HG02870 (cell line): Measurements from ENCODE around the gene EFHC1.
A peak's percentile ranks its signal among the peaks of the same experiment; 100 is the strongest.

Experiments used
- ATAC-seq: cut with Tn5 transposase; IDR thresholded peaks from one replicate; pipeline ENCODE4 v1.9.1; 2021; ENCODE audit warnings: mild to moderate bottlenecking, moderate library complexity; ENCODE audit not compliant: unreplicated experiment

The EFHC1 gene

DNA sequence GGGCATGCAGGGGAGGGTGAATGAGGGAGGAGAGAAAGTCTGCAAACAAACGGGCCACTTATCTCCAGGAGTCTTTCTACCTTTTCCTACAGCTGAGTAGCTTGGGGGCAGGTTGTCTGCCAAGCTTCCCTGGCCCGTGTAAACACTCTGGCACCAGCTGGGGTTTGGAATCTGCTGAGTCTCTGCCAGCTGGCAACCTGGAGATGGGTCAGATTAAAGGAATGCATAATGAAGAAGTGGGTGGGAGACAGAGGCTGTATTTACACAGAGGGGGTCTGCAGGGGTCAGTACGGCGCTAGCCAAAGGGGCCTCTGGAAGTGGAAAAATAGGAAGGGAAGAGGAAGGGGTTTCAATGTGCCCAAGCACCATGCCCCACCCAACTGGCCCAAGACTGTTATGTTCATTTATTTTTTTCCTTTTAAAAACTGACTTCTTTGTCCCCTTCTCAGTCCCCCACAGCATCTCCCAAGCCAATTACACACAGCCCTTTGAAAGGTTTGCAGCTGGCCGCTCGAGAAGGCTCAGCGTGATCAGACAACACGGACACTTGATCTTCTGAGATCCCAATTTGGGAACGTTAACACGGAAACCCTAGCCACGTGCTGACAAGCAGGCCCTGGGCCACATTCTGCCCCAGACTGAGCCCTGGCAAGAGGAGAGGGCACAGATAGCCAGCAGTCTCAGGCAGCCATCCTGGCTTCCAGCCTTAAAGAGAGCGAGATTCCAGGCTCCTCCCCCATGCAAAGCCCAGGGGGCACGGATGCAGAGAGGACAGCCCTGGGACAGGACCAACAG is 131.5 kb downstream of the EFHC1 start:
- ATAC-seq = no peak

DNA sequence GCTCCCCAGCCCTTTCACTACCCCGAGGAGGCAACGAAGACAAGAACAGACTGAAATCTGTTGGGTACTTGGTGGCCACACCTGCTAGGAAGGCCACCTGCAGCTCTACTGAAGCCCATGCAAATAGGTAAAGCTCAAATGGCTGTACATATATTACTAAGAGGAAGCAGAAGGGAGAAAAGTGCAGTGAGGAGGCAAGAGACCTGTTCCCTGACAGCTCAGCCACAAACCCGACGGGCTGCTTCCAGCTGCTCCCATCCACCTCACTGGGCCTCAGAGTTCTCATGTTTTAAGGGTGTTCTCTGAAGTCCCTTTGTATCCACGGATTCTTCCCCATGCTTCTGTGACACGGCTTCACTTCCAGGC is 132.1 kb downstream of the EFHC1 start:
- ATAC-seq = peak; percentile 97

DNA sequence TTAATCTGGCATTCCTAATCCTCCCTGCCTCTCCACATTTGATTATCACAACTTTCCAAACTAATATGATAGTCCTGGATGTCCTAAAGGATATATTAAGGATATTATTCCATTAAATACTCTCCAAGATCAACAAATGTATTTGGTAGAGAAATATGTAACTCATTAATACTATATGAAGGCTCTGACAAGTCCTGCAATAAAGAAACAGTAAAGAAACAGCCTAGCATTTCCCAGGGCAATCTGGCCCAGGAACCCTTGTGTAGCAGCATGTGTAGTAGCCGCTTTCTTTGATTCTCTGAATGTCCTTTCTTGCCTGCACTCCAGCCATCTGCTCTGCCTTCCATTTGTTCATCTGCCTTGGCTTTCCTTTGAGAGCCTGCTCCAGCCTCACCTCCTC is 133.0 kb downstream of the EFHC1 start:
- ATAC-seq = no peak

DNA sequence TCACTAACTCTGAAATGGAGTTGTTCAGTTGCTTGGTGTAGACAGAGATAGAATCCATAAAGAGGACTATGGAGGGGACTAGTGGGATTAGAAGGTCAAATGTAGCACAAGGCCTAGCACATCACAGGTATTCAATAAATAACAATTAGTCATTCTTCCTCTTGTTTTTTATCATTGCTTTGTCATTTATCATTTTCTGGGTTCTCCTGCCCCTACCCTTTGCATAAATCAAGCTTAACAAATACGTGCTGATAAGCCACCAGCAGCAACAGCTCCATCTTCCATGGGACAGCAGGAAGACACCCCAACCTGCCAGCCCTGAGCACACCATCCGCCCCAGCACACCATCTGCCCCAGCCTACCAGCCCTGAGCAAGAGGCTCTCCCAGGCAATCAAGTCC is 133.6 kb downstream of the EFHC1 start:
- ATAC-seq = no peak

DNA sequence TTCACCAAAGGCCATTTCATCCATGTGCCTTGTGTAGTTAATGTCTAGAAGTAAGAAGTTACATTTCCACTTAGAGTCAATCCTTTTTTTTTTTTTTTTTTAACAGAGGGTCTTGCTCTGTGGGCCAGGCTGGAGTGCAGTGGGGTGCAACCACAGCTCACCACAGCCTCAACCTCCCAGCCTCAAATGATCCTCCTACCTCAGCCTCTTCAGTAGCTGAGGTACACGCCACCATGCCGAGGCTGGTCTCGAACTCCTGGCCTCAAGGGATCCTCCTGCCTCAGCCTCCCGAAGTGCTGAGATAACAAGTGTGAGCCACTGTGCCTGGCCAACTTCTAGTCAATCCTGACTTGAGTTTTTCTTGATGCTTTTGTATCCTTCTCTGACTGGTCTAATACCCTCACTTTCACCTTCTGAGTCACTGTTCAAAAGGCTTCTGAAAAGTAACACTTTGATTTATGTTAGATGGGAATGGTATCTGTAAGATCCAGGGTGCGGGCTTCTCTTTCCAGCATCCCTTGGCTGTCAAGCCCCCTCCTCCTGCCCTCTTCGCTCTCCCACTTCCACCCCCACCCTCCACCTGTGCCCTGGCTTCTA is 134.6 kb downstream of the EFHC1 start:
- ATAC-seq = no peak

DNA sequence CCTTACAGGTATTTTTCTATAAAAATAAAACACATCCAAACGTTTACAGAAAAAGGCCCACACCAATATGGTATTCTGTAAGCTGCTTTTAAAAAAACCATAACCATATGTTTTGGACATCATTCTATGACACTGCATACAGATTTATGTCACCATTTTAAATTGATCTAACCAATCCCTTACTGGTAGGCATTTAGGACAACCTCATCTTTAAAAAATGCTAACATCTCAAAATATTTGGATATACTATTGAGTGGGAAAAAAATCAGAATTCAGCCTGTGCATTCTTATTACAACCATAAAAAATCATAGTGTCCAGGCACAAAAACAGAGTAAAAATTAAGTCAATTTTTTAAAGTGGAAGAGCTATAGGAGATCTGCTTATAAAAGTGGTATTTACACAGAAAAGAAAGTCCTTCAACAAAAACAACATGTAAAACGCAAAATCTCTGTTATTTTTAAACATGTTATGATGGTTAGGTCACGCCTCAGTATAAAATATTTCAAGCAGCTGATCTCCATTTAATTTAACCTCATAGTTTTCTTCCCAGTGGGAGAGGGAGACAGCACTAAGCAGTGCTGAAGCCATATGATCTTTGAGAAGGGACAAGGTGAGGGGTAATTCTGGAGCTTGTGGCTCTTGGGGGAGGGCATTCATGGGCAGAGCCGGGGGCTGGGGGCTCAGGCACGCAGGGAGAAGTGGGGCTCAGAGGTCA is 135.5 kb downstream of the EFHC1 start:
- no peak for ATAC-seq

DNA sequence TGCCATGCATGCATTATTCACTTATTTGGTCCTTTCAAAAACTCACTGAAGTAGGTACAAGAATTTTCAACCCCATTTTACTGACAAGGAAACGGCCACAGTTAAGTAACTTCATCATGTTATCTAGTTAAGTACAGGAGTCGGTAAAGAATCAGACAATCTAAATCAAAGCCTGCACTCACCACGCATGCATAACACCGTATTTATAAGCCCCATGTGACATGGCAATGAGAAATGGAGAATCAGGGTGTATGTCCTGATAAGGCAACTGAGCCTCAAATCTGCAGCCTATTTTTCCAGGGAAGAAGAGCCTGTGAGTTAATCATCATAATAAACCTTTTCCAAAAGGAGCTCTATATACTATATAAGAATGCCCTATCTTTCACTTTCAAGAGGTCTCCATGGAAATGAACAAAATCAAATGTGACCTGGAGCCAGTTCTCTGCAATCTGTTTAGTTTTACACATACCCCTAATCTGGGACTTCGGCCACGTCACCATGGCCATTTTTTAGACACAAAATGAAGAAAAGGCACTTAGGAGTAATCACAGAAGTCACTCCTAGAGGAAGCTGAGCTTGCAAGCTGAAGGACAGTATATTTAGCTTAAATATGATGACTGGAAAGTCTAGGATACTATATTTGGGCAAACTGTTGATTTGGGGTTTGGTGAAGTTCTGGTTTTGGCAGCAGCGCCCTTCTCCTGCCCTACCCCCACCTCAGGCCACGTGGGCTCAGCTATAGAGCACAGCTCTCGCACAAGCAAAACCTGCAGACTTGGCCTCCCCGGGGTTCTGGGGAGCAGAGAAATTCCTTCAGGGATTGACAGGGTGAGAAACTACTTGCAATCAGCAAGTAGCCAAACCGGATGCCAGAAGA is 137.5 kb downstream of the EFHC1 start:
- ATAC-seq = no peak

DNA sequence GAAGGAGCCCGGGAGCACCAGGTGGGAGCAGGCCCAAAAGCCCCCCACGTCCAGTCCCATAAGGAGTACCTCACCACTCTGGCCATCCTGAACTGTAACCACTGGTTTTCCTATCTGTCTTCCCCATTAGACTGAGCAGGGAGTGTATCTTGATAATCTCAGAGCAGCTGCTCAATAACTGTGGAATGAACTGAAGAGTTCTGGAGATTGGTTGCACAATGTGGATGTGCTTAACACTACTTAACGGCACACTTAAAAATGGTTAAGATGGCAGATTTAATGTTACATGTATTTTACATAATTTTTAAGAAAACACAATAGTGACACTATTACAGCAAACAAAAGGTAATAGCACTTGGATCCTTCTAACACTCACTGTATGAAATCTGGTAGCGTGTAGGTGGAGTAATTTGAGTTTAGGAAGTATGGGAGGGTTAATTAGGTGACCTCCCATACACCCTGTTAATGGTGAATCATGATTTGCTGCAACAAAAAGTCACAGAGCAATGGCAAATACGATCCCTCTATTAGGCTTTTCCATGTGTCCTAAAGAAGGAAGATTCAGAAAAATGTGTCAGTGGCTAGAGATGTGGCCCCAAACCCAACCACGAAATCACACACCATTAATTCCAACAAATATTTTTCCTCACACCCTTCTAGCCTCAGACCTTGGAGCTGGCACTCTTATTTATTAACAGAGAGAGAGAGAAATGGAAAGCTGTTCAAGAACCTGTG is 138.3 kb downstream of the EFHC1 start:
- ATAC-seq = no peak

DNA sequence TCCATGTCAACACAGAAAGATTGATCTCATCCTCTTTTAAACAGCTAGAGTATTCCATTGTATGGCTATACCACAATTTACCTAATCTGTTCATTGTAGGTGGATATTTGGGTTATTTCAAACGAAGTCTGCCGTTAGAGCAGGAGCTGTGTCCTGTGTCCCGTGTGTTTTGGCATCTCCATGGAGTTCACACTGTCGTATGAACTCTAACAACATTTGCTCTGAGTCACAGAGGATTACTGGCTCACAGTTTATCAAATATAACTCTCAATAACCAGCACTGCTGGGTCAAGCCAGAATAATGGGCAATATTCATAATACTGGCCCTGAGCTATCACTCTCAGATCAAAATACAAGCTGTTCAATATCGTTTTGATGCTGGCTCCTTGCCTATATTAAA is 140.3 kb downstream of the EFHC1 start:
- ATAC-seq = no peak

DNA sequence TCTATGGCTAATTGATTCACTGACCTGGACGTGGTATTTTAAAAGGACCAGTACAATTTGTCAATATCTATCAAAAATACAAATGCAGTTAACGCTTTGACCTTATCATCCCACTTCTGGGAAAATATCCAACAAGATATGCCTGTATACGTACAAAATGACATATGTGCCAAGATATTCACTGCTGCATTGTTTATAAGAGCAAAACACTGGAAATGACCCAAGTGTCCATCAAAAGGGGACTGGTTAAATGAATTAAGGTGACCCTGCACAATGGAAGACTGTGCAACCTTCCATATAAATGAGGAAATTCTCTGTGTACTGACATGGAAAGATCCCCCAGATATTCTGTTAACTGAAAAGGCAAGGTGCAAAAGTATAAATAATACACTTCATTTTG is 142.8 kb downstream of the EFHC1 start:
- no peak for ATAC-seq

DNA sequence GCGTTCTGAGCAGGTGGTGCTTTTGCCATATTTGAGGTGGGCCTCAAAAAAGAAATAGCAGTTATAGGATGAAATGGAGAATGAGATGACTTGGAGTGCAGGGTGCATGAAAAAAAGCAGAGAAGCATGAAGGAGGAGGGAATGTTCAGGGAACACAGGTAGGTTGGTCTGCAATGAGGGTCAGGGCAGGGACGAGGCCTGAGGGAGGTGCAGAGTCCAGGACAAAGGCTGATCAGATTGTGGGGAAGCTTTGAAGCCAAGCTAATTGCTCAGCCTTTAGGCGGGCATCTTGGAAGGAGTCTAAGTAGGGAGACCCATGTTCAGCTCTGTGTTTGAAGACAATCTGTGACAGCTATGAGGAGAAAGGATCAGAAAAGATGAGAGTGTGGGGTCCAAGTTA is 144.7 kb downstream of the EFHC1 start:
- ATAC-seq = no peak

DNA sequence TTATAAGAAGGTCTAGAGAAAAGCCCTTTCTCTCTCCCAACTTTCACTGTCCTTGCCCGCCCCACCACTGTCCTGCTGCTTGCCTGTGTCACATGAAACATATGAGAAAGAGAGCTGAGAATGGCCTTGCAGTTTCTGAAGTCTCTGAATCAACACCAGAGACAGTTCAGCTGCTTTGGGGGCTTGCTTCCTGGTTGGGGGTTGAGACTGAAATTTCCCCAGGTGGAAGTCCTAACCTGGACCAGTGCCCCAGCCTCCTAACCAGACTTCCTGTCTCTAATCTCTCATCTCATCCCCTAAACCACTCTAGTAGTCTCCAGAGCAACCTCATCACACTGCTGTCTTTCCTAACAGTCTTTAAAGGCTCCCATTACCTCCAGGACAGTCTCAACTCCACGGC is 146.1 kb downstream of the EFHC1 start:
- ATAC-seq = peak; percentile 81

DNA sequence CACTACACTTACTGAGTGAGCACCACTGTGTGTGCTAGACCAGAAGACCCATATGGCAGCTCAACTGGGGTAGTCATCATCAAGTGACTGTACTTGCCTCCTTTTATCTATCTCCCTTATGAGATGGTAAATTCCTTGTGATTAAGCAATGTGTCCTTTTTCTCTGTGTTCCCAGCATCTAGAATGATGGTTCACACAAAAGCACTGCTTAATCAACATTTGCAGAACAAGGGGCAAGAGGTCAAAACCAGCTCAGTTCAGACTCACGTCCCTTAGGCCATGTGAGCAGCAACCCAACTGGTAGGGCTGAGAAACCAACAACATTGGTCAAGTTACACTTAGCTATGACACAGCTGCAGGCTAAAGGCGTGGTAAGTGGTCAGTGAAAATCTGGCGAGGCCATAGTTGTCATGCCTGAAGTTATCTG is 146.7 kb downstream of the EFHC1 start:
- no peak for ATAC-seq

DNA sequence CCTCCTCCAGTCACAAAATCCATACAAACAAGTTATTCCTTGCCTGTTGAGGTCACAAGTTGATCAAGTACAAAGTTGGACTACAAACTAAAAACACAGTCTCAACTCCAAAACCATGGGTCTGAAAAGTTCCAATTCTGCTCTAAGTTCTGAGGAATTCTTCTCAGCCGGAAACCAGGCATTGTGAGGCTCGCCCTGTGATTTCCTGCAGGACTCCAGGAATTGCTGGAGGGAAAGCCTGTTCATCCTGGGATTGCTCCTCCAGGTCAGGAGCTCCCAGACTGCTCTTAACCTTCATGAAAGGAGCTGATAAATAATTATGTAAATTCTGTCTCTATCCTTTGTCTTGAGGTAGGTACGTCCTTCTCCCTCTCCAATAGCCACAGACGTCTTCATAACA is 148.2 kb downstream of the EFHC1 start:
- no peak for ATAC-seq

DNA sequence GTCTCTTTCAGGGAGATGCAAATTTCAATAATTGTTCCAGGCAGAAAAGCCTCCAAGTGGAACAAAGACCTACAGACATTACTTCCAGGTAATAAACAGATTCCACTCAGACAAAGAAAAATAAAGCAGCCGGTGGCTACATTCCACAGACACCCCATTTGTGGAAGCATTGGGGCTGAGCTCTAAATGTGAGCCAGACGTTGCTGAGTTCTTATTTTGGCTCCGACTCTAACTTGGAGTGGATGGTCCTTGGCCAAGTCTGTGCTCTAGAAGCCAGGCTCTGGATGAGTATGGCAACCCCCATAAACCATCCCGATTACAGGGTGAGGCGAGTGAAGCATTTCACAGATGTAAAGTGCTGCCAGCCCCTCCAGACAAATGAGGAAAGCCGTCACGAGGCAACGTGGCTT is 150.2 kb downstream of the EFHC1 start:
- ATAC-seq = no peak

DNA sequence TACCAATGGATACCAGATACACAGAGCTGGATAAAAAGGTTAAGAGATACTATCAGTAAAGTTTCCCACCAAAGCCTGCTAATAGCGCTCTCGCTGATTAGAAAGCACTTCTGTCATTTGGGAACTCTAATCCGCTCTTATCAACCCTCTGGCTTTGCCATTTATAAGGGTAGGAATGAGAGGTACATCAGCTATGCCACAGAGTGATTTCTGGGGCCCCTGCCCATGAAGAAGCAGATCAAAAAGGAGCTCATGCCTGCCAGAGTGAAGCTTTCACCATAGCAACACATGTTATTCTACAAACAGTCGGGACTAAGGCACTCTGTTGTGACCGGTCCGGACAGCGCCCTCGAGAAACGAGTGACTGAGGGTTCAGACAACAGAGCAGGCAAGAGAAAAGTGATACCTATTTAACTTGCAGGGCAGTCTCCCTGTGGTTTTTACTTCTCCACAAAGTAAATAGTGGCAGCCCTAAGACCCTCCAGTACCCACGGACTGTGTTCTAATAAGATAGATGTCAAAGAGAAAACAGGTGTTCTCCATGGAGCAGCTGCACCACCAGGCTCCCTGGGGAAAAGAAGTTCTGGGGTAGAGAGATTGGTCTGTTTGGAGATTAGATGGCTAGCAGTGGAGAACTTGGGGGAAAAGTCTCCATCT is 151.1 kb downstream of the EFHC1 start:
- no peak for ATAC-seq

DNA sequence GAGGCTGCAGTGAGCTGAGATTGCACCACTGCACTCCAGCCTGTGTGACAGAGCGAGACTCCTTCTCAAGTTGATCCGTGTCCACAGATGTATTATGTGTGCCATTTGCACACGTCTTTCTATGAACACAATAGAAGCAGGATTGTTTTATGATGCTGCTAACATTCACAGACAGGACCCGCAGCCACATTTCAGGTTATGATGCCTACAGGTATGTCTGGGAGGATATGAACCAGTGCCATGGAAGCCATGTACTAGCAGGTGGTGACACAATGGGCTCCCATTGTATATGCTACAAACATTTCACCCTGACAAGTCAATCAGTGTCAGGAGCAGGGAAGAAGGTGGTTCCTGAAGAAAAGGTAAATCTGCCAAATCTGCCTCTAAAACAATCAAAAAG is 152.4 kb downstream of the EFHC1 start:
- ATAC-seq = no peak

DNA sequence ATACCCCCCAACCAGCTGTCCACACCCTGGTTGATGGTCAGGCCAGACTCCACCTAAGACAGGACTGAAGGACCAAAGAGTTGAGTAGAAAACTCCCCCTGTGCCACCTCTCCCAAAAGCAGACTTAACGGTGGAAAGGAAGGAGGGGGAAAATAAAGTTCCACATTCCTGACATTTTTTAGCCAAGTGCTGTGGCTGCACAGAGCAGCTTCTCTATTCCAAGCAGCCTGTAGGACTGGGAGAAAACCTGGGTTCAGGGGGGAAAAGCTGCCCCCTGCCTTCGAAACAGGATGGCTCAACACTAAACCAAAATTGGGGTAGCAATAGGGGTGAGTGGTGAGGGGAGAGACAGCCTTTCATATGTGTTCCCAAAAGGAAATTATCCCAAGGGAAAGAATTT is 153.2 kb downstream of the EFHC1 start:
- ATAC-seq = no peak
